ENCODE data around the gene IGF2R.
"Not testable (repeated sequence)": the region's sequence is repeated elsewhere in the genome, so short reads cannot be mapped to it uniquely, and the experiment has no call there.

The IGF2R gene

DNA sequence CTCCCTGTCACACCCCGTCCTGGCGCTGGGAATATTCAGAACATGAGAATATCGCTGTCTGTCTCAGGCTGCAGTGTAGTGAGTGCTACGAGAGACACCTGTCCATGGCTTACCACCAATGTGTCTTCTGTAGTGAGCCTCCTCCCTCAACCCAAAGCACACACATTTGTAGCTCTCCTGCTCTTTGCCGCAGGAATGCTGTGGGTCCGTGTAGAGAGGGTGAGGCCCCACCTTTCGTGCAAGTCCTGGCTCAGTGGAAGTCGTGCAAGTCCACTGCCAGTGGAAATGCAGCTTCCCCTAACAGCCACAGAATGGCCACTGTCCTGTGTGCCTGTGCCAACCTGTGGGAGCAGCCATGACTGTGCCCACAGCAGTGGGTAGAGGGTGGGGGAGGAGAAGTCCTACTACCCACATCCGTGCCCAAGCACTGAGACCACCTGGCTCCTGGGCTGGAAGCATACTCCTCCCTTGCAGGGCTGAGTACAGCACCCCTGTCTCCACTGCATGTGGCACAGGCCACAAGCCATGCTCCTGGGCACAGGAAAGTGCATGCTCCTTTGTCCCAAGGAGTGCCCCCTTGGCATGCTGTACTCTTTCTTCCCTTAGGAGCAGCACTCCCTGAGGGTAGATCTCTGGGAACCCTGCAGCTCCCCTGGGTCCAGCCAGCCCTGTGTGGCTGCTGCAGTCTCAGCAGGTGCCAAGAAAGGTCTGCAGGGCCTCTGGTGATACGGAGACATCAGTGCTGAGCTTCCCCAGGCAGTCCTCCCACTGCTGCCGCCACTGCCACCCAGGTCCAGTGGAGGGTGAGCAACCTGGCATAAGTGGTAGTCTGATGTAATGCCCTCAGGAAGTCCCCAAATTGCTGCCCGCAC, 28.0 kb downstream of the IGF2R start:
- no peak for DNase-seq (ENCODE audit: low spot score)

DNA sequence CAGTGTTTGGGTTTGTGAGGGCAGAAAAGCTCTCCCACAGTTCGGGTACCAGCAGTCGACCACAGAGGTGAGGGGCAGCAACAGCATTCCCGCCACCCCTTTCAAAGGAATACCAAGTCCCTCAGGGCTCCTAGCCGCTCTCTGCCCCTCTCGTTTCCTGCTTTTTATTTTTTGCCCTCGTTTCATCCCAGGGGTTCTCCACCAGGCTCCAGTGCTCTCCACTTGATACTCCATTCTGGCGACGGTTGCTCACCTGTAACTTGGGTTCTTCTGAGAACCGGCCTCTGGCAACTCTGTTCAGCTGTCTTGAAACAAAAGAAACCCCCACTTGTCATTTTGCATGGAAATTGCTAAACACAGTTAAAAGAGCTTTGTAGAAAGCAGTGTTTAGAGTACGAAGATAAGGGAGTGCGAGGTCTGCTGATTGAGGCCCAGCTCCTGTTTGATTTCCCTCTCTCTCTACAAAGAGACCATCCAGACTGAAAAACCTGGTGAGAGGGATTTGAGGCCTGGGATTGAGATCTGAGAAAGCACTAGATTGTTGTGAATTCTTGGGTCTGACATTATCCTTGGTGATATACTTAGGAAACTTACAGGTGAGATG, 28.7 kb downstream of the IGF2R start:
- no peak for DNase-seq (ENCODE audit: low spot score)

DNA sequence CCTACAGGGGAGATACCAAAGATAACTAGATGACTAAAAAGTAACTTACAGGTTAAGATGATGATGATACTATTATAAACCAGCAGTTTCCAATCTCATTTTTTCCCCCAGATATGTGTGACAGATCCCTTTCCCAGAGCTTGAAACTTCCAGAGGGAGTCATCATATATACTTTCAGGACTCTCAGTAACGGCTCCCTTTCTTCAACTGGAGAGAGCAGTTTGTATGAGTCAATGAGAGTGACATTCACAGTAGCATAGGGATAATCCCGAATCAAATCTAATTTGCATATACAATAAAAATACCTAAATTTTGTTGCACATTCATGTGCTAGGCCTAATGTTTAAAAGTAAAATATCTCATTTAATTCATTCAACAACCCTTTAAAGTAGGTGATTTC, 29.7 kb downstream of the IGF2R start:
- no peak for DNase-seq (ENCODE audit: low spot score)

DNA sequence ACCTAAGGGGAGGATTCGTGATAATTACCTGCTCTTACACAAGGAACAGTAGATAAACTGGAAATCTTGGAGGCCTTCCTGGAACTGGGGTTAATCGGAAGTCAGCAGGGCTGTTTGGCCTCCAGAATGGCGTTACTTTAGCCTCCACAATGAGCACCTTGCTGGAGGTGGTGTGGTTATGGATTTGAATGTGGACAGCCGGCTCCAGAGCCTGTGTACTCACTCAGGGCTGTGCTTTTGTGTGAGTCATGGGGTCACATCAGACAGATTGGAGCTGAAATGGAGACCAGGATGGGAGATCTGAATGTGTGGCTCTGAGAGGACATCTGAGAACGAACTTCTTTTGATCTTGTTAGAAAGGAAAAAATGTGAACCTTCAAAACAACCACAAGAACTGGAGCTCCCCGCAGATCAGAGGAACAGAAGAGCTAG, 30.4 kb downstream of the IGF2R start:
- DNase-seq (ENCODE audit: low spot score) = no peak

DNA sequence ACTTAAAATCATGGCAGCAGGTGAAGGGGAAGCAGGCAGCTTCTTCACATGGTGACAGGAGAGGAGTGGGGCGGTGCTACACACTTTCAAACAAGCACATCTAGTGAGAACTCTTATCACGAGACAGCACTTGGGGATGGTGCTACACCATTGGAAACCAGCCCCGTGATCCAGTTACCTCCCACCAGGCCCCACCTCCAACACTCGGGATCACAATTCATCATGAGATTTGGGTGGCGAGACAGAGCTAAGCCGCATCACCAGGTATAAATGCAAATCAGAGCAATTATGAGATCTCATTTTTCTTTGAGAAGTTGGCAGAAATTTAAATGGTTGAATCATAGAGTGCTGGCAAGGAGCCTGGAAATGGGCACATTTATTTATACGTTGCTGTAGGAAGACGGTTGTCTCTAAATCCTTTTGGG, 31.4 kb downstream of the IGF2R start:
- no peak for DNase-seq (ENCODE audit: low spot score)

DNA sequence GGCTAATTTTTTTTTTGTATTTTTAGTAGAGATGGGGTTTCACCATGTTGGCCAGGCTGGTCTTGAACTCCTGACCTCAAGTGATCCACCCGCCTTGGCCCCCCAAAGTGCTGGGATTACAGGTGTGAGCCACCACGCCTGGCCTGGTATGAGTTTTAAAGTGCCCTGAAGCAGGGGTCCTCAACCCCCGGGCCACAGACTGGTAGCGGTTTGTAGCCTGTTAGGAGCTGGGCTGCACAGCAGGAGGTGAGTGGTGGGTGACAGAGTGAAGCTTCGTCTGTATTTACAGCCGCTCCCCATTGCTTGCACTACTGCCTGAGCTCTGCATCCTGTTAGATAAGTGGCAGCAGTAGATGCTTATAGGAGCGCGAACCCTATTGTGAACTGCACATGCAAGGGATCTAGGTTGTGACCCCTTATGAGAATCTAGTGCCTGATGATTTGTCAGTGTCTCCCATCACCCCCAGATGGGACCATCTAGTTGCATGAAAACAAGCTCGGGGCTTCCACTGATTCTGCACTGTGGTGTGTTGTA, 32.1 kb downstream of the IGF2R start:
- not testable (repeated sequence) for DNase-seq (ENCODE audit: low spot score)

DNA sequence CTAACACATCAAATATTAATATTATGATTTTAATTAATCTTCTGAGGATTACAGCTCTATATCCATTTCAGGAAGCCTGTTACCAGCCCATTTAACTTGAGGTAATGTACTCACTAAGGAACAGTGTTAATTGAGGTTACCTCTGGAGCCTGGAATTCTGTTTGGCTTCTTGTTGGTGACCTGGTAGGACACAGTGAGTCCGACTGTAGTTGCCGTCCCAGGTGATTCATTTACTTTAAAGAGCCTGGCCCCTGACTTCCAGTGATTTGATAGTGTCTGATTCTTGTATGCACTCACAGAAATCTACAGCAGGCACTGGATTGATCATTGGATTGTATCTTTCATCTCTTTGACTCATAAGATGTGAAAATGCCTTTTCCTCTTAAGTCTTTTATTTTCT, 34.0 kb downstream of the IGF2R start:
- no peak for DNase-seq (ENCODE audit: low spot score)

DNA sequence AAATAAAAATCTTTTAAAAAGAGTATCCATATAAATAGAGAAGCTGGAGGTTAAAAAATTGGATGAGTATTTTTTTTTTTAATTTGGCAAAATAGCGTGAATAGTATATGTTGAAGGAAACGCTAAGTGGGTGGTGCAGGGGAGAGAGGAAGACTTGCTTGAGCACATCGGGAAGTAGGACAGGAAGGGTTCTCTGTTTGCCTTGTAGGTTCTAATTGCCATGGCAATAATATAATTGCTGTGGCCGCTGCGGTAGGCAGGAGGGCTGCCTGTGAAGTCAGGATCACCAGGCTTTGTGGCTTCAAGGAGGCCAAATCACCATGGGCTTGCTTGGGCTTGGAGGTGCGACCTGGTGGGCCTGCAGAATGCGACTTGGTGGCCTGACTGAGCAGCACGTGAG, 35.1 kb downstream of the IGF2R start:
- DNase-seq (ENCODE audit: low spot score) = no peak

DNA sequence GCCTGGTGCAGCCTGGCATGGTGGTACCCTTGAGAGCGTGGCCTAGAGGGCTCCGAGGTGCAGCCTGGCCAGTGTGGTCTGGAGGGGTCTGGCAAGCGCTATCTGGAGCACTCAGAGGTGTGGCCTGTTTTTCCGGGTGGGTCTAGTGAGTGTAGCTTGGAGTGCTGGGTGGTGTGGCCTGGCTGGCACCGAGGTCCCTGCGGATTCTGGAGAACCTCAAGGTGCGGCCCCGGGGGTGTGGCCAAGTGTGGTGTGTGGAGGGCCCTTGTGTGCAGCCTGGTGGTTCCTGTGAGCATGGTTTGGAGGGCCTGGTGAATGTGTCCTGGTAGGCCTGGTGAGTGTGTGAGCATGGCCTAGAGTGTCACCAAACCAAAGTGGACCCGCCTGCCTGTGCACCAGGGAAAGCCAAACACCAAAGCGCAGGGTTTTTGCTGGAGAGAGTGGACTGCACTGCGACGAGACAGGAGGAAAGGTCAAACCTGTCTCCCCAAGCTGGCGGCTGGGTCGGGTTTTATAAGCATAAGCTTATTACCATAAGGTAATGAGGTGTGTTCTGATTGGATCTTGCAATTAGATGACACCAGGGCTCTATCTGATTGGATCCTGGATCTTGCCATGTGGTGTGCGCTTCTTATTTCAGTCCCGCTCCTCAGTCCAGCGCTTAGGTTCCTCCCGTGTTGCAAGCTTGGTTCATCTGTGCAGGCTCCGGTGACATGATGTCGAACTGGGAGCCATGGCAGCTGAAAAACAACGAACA, 35.7 kb downstream of the IGF2R start:
- no peak for DNase-seq (ENCODE audit: low spot score)

DNA sequence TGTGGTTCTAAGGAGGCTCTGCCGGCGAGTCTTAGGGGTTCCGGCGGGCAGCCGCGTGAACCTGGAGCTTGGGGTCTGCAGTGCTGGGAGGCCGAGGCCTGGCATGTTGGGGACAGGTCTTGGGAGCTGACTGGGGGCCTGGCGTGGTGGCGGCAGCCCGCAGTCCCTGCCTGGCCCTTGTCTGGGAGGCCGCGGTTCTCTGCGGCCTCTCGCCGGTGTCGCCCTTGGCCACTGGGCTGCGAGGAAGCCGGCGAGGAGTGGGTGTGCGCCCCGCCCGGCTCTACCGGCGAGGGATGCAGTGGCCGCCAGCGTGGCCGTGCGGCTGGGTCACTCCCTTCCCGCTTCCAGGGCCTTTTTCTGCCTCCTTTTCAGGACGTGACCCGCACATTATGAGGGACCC, 36.3 kb downstream of the IGF2R start:
- DNase-seq (ENCODE audit: low spot score) = no peak

DNA sequence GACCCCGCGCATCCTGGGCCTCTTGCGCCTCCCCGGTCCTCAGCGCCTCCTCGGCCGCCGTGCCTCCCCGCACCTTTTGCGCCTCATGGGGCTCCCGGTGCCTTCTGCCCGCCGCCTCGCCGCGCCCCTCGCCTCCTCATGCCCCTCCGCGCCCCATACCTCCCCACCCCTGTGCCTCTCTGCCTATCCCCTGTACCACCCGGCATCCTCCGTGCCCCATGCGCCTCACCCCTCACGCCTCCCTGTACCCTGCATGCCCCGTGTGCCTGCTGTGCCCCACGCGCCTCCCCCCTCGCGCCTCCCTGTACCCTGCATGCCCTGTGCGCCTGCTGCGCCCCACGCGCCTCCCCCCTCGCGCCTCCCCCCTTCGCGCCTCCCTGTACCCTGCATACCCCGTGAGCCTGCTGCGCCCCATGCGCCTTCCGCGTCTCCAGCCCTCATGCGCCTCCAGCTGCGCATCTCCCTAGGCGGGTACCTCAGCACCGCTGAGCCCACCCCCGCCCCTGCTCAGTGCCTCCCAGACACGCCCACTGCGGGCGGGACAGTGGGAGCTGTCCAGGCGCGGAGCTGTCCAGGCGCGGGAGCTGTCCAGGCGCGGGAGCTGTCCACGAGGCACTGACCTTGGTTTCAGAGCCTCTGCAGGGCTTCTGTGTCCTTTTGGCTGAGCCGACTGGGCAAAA, 37.1 kb downstream of the IGF2R start:
- DNase-seq (ENCODE audit: low spot score) = peak; percentile 38

DNA sequence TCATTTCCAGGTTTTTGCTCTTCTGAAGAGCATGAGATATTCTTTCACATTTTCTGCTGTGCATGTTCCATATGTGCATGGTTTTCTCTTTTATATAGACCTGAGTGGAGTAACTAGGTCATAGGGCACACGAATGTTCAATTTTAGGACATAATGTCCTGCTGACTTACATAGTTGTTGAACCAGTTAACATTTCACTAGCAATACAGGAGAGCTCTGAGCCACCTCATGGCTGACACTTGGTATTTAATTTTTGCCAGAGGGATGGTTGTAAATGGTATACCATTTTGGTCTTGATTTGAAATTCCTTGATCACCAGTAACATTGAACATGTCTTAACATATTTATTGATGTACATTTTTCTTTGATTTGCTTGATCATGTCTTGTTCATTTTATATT, 38.3 kb downstream of the IGF2R start:
- DNase-seq (ENCODE audit: low spot score) = no peak

DNA sequence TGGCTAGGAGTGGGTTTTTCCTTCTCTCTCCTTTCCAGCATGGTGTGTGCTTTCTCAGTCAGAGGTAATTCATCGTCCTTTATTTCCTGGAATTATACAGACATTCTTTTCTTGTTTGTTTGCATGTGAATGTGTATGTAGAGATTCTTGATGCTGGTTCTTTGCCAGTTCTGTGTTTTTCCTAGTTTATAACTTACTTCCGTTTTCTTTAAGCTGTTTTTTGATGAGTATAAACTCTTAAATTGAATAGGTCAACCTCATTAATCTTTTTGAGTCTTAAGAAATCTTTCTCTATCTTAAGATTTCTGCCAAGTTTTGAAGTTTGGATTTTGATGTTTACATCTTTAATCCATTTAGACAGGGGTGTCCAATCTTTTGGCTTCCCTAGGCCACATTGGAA, 38.7 kb downstream of the IGF2R start:
- no peak for DNase-seq (ENCODE audit: low spot score)

DNA sequence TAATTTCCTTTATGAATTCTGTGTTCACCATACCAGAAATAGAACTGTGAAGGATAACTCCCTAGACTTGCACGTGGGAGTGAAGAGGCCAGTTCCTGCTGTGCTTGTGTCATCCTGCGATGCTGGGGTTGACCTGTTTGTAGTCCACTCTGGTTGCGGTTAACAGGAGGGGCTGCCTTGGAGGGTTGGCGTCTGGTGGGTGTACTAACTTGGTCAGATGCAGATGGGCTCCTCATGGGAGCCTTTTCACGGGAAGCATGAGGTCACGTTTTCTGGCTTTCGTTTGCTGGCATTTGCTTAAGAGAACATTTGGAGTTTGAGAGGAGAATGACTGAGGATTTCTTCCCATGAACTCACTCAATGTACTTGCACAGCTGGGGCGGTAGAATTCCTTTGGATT, 41.2 kb downstream of the IGF2R start:
- peak; percentile 63 for DNase-seq (ENCODE audit: low spot score)

DNA sequence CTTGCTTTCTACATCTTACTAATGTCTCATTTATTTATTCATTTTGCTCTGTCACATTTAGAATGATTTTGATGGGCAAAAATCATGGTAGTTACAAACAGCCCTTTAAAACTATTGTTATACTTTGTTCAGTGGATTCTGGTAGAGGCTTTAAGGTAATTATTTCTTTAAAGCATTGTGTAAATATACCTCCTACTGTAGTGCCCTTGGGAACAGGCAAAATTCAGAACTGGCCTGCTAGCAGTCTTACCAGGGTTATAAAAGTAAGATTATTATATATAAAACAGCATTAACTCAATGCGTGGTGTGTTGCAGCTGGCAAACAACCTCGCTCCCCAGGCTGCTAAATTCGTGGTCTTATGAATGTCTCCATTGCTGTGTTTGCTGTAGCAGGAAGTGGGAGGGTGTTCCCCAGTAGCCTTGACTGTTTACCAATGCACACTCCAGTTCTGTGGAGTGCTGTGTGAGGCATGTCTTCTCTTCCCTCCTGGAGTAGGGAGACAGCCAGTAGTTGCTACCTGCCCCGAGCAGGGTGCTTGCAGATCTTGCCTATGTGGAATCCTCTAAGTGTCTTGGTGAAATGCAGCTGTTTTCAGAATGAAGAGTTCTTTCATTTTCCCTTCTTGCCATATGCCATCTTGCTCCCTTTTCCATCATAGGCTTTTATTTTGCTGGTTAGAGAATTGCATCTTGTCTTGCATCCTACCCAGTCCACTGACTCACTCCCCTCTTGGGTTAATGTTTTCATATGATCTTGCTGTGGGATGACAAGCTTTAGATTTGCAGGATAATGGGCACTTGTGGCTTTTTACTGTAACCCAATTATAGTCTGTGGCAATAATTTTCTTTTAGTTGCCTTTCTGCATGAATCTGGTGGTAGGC, 45.3 kb downstream of the IGF2R start:
- no peak for DNase-seq (ENCODE audit: low spot score)

DNA sequence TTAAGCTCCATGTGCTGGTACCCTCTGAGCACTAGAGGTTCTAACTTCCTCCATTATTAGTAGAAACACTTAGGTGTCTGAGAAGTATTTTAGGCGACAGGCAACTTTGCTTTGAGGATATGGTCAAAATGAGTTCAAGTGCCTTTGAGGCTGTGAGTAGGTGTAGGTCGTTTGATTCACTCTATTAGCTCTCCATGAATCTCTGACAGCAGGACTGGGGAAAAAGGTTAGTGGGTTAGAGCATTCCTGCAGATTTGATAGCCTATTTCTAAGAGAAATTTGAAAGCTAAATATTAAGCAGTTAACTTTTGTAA, 45.9 kb downstream of the IGF2R start:
- no peak for DNase-seq (ENCODE audit: low spot score)

DNA sequence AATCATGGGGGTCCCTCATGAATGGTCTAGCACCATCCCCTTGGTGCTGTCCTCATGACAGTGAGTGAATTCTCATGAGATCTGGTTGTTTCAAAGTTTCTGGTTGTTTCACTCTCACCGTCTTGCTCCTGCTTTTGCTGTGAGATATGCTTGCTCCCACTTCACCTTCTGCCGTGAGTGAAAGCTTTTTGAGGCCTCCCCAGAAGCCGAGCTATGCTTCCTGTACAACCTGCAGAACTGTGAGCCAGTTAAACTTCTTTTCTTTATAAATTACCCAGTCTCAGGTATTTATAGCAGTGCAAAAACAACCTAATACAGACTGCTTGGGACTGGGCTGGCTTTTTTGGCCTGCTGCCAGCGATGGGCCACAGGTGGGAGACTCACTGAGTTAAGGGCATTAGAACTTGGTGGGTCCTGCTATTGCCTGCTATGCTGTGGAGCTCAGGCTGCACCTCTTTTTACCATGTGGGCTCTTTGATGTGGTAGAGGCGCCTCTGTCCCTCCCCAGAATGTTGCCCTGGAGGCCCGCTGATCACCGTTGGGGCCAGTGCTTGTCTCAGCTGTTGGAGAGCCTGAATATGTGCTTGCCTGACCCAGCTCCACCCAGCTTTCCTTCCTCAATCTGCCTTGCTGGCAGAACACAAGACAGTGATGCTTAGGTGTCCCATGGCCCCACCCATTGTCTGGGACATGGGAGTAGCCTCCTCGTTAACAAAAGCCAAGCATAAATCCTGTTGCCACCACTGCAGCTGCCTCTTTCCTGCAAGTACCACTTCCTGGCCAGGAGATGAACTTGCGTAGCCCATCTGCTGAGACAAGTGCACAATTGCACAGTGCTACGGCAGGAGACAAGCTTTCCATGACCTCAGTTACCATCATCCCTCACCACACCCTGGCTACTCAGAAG, 47.1 kb downstream of the IGF2R start:
- DNase-seq (ENCODE audit: low spot score) = no peak

DNA sequence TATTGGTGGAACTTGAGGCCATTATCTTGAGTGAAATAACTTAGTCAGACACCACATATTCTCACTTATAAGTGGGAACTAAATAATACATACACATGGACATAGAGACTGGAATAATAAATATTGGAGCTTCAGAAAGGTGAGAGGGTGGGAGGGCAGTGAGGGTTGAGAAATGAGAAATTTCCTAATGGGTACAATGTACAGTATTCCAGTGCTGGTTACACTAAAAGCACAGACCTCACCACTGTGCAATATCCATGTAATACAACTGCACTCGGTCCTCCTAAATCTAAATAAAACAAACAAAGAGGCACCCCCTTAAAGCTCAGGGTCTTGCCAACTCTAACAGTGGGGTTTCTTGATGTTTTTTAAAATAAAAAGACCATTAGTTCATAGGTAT, 53.2 kb downstream of the IGF2R start:
- DNase-seq (ENCODE audit: low spot score) = no peak

DNA sequence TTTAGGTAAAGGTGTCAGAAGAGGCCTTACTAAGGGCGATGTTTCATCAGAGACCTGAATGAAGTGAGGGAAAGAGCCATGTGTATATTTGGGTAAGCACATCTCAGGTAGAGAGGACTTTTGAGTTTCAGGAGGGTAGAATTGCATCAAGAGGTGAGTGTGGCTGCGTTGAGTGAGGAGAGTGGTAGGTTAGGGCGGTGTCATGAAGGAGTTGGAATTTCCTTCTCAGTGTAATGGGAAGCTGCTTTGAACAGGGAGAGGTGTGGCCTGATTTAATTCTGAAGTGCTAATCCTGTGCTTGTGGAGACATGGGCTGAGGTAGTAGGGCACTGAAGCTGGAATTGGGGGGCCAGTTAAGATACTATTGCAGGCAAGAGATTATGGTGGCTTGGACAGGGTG, 53.9 kb downstream of the IGF2R start:
- no peak for DNase-seq (ENCODE audit: low spot score)

DNA sequence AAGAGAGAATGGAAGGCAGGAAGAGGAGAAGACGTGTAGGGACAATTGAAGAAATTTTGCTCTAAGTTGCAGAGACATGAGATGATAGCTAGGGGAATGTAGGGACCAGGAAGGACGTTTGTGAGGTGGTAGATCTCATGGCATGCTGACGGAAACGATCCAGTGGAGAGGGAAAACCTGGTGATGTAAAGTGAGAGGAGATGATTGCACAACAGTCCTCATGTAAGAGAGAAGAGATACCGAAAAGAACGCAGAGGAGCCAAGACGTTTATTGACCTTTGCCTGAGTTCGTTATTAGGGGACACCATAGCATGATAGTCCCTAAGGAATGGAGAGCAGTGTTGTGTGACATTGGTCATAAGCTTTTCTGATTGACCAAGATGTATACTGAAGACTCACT, 55.3 kb downstream of the IGF2R start:
- no peak for DNase-seq (ENCODE audit: low spot score)

All from AG08395 (cell line).